ENCODE measurements around the gene KLF11.

KLF11 gene

GRCh38 chr2:10002681-10003080 lies 40.7 kb upstream of the KLF11 start:
- no peak overlapping the region for H3K27ac ChIP-seq (ENCODE audit: low read length)
- WGBS (ENCODE audit: insufficient coverage, insufficient read length) = no CpG with 5 or more reads among the region's 9 CpGs
- DNase-seq (ENCODE audit: low read depth, low spot score) = no peak

GRCh38 chr2:10003206-10004125 lies 39.9 kb upstream of the KLF11 start:
- Histone ChIP-seq H3K27me3 (ENCODE audit: control insufficient read depth, insufficient read depth, low read length) (no peaks in the 10 kb centered on the region), H3K4me3 (ENCODE audit: low read length) (no peak overlapping the region), H3K9me3 (ENCODE audit: control insufficient read depth, insufficient read depth, low read length) (no peaks in the 10 kb centered on the region), H3K27ac (ENCODE audit: low read length) (no peak overlapping the region), H3K4me1 (ENCODE audit: control insufficient read depth, insufficient read depth, low read length) (peaks cover 1% of the 10 kb centered on the region; the same call in 1 of the 2 replicates), H3K36me3 (ENCODE audit: control insufficient read depth, insufficient read depth, low read length) (no peaks in the 10 kb centered on the region)
- no peak for DNase-seq (ENCODE audit: low read depth, low spot score)
- WGBS (ENCODE audit: insufficient coverage, insufficient read length) = no CpG with 5 or more reads among the region's 20 CpGs

More at GRCh38 chr2:10002681-10003080, 40.7 kb upstream of the KLF11 start:
- Histone ChIP-seq H3K9me3 (ENCODE audit: control insufficient read depth, insufficient read depth, low read length) (no peaks in the 10 kb centered on the region), H3K27me3 (ENCODE audit: control insufficient read depth, insufficient read depth, low read length) (no peaks in the 10 kb centered on the region), H3K4me3 (ENCODE audit: low read length) (no peak overlapping the region), H3K4me1 (ENCODE audit: control insufficient read depth, insufficient read depth, low read length) (peaks cover 1% of the 10 kb centered on the region; the same call in 1 of the 2 replicates), H3K36me3 (ENCODE audit: control insufficient read depth, insufficient read depth, low read length) (no peaks in the 10 kb centered on the region)

GRCh38 chr2:10004401-10004800 lies 38.9 kb upstream of the KLF11 start:
- Histone ChIP-seq H3K27me3 (ENCODE audit: control insufficient read depth, insufficient read depth, low read length) (no peaks in the 10 kb centered on the region), H3K27ac (ENCODE audit: low read length) (no peak overlapping the region), H3K4me1 (ENCODE audit: control insufficient read depth, insufficient read depth, low read length) (peaks cover 1% of the 10 kb centered on the region; the same call in 1 of the 2 replicates), H3K36me3 (ENCODE audit: control insufficient read depth, insufficient read depth, low read length) (no peaks in the 10 kb centered on the region), H3K9me3 (ENCODE audit: control insufficient read depth, insufficient read depth, low read length) (no peaks in the 10 kb centered on the region), H3K4me3 (ENCODE audit: low read length) (no peak overlapping the region)
- DNase-seq (ENCODE audit: low read depth, low spot score) = no peak
- WGBS (ENCODE audit: insufficient coverage, insufficient read length) = no CpG with 5 or more reads among the region's 5 CpGs

- Histone ChIP-seq H3K27me3 (ENCODE audit: control insufficient read depth, insufficient read depth, low read length) (no peaks in the 10 kb centered on the region), H3K27ac (ENCODE audit: low read length) (no peak overlapping the region), H3K9me3 (ENCODE audit: control insufficient read depth, insufficient read depth, low read length) (no peaks in the 10 kb centered on the region), H3K4me1 (ENCODE audit: control insufficient read depth, insufficient read depth, low read length) (peaks cover 1% of the 10 kb centered on the region; the same call in 1 of the 2 replicates), H3K36me3 (ENCODE audit: control insufficient read depth, insufficient read depth, low read length) (no peaks in the 10 kb centered on the region), H3K4me3 (ENCODE audit: low read length) (no peak overlapping the region)
- WGBS (ENCODE audit: insufficient coverage, insufficient read length) = no CpG with 5 or more reads among the region's 3 CpGs
- no peak for DNase-seq (ENCODE audit: low read depth, low spot score)
These were observed 38.5 kb upstream of the KLF11 start for GRCh38 chr2:10004836-10005235.

GRCh38 chr2:10005461-10006235 lies 37.7 kb upstream of the KLF11 start:
- no CpG with 5 or more reads among the region's 17 CpGs for WGBS (ENCODE audit: insufficient coverage, insufficient read length)
- H3K27me3 ChIP-seq (ENCODE audit: control insufficient read depth, insufficient read depth, low read length) = no peaks in the 10 kb centered on the region
- no peak for DNase-seq (ENCODE audit: low read depth, low spot score)

GRCh38 chr2:10006236-10007161 lies 36.9 kb upstream of the KLF11 start:
- no peaks in the 10 kb centered on the region for H3K36me3 ChIP-seq (ENCODE audit: control insufficient read depth, insufficient read depth, low read length)
- WGBS (ENCODE audit: insufficient coverage, insufficient read length) = no CpG with 5 or more reads among the region's 64 CpGs
- no peaks in the 10 kb centered on the region for H3K27me3 ChIP-seq (ENCODE audit: control insufficient read depth, insufficient read depth, low read length)
- H3K4me3 ChIP-seq (ENCODE audit: low read length) = no peak overlapping the region
- no peak overlapping the region for H3K27ac ChIP-seq (ENCODE audit: low read length)
- H3K4me1 ChIP-seq (ENCODE audit: control insufficient read depth, insufficient read depth, low read length) = peaks cover 1% of the 10 kb centered on the region; the same call in 1 of the 2 replicates
- no peaks in the 10 kb centered on the region for H3K9me3 ChIP-seq (ENCODE audit: control insufficient read depth, insufficient read depth, low read length)
- DNase-seq (ENCODE audit: low read depth, low spot score) = no peak

More at GRCh38 chr2:10005461-10006235, 37.7 kb upstream of the KLF11 start:
- Histone ChIP-seq H3K4me1 (ENCODE audit: control insufficient read depth, insufficient read depth, low read length) (peaks cover 1% of the 10 kb centered on the region; the same call in 1 of the 2 replicates), H3K9me3 (ENCODE audit: control insufficient read depth, insufficient read depth, low read length) (no peaks in the 10 kb centered on the region), H3K4me3 (ENCODE audit: low read length) (no peak overlapping the region), H3K36me3 (ENCODE audit: control insufficient read depth, insufficient read depth, low read length) (no peaks in the 10 kb centered on the region), H3K27ac (ENCODE audit: low read length) (no peak overlapping the region)

- WGBS (ENCODE audit: insufficient coverage, insufficient read length) = no CpG with 5 or more reads among the region's 9 CpGs
- peaks cover 1% of the 10 kb centered on the region; the same call in 1 of the 2 replicates for H3K4me1 ChIP-seq (ENCODE audit: control insufficient read depth, insufficient read depth, low read length)
- H3K27ac ChIP-seq (ENCODE audit: low read length) = no peak overlapping the region
- H3K4me3 ChIP-seq (ENCODE audit: low read length) = no peak overlapping the region
- DNase-seq (ENCODE audit: low read depth, low spot score) = no peak
- no peaks in the 10 kb centered on the region for H3K9me3 ChIP-seq (ENCODE audit: control insufficient read depth, insufficient read depth, low read length)
- H3K27me3 ChIP-seq (ENCODE audit: control insufficient read depth, insufficient read depth, low read length) = no peaks in the 10 kb centered on the region
- no peaks in the 10 kb centered on the region for H3K36me3 ChIP-seq (ENCODE audit: control insufficient read depth, insufficient read depth, low read length)
These were observed 35.9 kb upstream of the KLF11 start for GRCh38 chr2:10007435-10007834.

GRCh38 chr2:10007921-10008808 lies 35.2 kb upstream of the KLF11 start:
- no peaks in the 10 kb centered on the region for H3K36me3 ChIP-seq (ENCODE audit: control insufficient read depth, insufficient read depth, low read length)
- H3K9me3 ChIP-seq (ENCODE audit: control insufficient read depth, insufficient read depth, low read length) = no peaks in the 10 kb centered on the region
- no peak for DNase-seq (ENCODE audit: low read depth, low spot score)
- no peaks in the 10 kb centered on the region for H3K27me3 ChIP-seq (ENCODE audit: control insufficient read depth, insufficient read depth, low read length)
- H3K4me1 ChIP-seq (ENCODE audit: control insufficient read depth, insufficient read depth, low read length) = peaks cover 1% of the 10 kb centered on the region; the same call in 1 of the 2 replicates
- no peak overlapping the region for H3K4me3 ChIP-seq (ENCODE audit: low read length)
- H3K27ac ChIP-seq (ENCODE audit: low read length) = no peak overlapping the region
- no CpG with 5 or more reads among the region's 22 CpGs for WGBS (ENCODE audit: insufficient coverage, insufficient read length)

- DNase-seq (ENCODE audit: low read depth, low spot score) = no peak
- Histone ChIP-seq H3K4me1 (ENCODE audit: control insufficient read depth, insufficient read depth, low read length) (peaks cover 1% of the 10 kb centered on the region; the same call in 1 of the 2 replicates), H3K27ac (ENCODE audit: low read length) (no peak overlapping the region), H3K36me3 (ENCODE audit: control insufficient read depth, insufficient read depth, low read length) (no peaks in the 10 kb centered on the region), H3K9me3 (ENCODE audit: control insufficient read depth, insufficient read depth, low read length) (no peaks in the 10 kb centered on the region), H3K4me3 (ENCODE audit: low read length) (no peak overlapping the region), H3K27me3 (ENCODE audit: control insufficient read depth, insufficient read depth, low read length) (no peaks in the 10 kb centered on the region)
- WGBS (ENCODE audit: insufficient coverage, insufficient read length) = no CpG with 5 or more reads among the region's 9 CpGs
These were observed 34.6 kb upstream of the KLF11 start for GRCh38 chr2:10008809-10009176.

All from iPS DF 6.9 (cell line).